Smooth muscle cell of trachea (primary cell): ENCODE measurements around the gene FBXL17. TPM values are rescaled to one million over a fixed set of nuclear protein-coding genes. Genes with fewer than 3 reads are reported as not detected.

ENCODE experiments used
- total RNA-seq: library from RNA; depleted of rRNA; stranded (reverse); fragments of >200 nt; gene quantifications from 2 replicates; pipeline ENCODE4 v1.2.1, GENCODE V29; 2014

Gene FBXL17
- total RNA-seq = 12.9 and 14.6 TPM in 2 replicates

DNA sequence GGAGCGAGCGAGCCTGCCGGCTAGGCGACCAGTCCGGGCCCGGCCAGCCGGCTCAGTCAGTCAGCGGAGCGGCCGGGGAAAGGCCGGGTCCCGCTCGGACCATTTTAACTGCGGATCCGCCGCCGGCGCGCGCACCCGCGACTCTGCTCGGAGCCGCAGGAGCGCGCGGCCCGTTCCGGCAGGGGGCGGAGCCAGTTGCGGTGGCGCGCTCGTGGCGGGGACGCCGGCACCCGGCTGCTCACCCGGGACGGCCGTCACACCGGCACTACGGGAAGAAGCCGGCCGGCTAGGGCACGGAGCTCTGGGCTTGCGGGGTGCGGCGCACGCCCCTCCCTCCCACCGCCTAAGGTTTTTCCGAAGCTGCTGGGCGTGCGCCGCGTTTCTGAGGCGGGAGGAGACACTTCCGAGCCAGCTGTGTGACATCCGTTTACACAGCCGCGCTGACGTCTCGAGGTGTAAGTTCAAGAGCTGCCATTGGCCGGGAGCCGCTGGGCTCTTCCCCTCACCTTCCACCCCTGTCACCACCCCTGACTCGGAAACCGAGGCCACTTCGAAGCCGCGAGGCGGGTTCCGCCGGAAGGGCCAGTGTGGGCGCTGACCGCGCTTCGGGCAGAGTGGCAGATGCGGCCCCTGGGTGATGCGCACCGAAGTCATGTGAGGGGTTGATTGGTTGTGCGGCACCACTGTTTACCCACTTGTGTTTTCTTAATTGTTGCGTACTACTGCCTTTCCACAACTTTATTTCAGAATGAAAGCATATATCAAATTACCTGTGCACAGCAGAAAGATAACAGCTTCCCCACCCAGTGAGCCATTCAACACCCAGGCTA, at the start of gene FBXL17:
FBXL17 (minus strand) TSS at position 145 of the 830 bp plus-strand sequence.

